Measurements from ENCODE around the gene KDM4B. TPM values are rescaled to one million over a fixed set of nuclear protein-coding genes. Genes with fewer than 3 reads are reported as not detected.

The KDM4B gene
- total RNA-seq, 4 donors from 2014 or later: 16.3 to 38.3 (median 22.4) TPM

DNA sequence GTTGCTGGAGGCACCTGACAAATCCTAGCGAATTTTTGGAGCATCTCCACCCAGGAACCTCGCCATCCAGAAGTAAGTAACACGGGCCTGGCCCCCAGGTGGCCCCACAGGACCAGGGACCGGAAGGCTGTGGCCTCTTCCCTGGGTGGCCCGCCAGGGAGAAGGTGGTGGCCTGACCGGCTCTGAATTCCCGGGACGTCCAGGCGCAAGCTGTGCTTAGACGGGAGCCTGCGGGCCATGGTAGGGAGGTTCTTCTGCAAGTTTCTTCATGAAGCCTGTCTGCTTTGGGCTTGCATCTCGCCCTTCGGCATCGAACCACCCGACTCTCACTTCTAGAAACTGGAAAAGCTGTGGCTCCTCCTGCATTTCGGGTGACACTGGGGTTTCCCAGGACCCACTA lies 47.4 kb downstream of the KDM4B start:
- no peak for TF ChIP-seq CTCF (IDR thresholded peaks at IDR 0.05)
- DNase-seq (ENCODE audit: low spot score) (no peak), ATAC-seq (ENCODE audit: low FRiP score) (no peak)

DNA sequence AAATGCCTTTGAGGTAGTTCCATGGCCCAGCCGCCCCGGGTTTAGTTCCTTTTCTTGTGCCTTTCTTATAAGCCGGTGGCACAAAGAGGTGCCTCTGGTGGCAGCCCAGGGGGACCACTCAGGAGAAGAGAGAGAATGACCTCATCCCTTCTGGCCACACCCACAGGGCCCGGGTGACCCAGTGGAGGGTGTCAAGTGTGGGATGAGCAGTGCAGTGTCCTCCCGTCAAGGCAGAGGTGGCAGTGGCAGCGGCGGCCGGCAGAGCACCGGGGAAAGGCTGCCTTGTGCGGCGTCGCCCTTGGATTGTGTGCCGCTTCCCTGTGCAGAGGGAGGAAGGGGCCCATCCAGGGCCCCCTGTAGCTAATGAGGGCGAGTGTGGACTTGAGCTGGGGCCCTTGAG lies 47.9 kb downstream of the KDM4B start:
- no peak for ATAC-seq (ENCODE audit: low FRiP score)
- TF ChIP-seq CTCF (IDR thresholded peaks at IDR 0.05): no peak
- no peak for DNase-seq (ENCODE audit: low spot score)

- no peak for ATAC-seq (ENCODE audit: low FRiP score)
- TF ChIP-seq CTCF (IDR thresholded peaks at IDR 0.05): no peak
- no peak for DNase-seq (ENCODE audit: low spot score)
Observed at GRCh38 chr19:5017235-5017634, 48.3 kb downstream of the KDM4B start.

DNA sequence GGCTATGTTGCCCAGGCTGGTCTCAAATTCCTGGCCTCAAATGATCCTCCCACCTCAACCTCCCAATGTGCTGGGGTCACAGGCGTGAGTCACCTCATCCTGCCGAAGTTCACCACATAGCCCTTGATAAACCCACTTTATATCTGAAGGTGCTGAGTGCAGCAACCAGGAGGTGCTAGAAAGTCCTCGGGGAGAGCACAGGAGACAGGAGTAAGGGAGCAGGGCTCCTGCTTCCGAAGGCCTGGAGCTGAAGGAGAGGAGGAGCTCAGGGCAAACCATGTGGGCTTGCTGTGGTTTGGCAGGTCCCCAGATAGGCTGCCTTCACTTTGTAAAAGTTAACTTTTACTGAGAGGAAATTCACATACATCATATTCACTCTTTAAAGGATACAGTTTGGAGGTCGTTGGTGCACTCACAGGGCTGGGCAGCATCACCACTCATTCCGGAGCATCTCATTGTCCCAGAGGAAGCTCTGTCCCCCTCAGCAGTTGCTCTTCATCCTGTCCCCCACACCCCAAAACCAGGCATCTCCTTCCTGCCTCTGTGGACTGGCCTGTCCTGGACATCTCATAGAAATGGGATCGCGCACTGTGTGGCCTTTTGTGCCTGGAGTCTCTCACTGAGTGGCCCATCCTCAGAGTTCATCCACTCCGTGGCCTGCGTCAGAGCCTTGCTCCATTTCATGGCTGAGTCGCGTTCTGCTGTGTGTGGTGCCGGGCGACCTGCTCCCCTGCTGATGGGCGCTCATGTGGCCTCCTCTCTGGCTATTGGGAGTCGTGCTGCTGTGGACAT lies 49.5 kb downstream of the KDM4B start:
- DNase-seq (ENCODE audit: low spot score) (no peak), ATAC-seq (ENCODE audit: low FRiP score) (no peak)
- no peak for TF ChIP-seq CTCF (IDR thresholded peaks at IDR 0.05)

GRCh38 chr19:5020368-5020767 lies 51.5 kb downstream of the KDM4B start:
- no peak for TF ChIP-seq CTCF (IDR thresholded peaks at IDR 0.05)
- ATAC-seq (ENCODE audit: low FRiP score) (no peak), DNase-seq (ENCODE audit: low spot score) (no peak)

- DNase-seq (ENCODE audit: low spot score) (no peak), ATAC-seq (ENCODE audit: low FRiP score) (no peak)
- no peak for TF ChIP-seq CTCF (IDR thresholded peaks at IDR 0.05)
Observed at GRCh38 chr19:5021046-5021445, 52.1 kb downstream of the KDM4B start.

Data from omental fat pad (tissue), 4 donors.